ENCODE data around the gene REC114.

GRCh38 chr15:73460662-73461061, 17.7 kb downstream of the REC114 start:
- TF ChIP-seq CREM (CRISPR knock-in tag; IDR thresholded peaks at IDR 0.05) (no peak), ETV6 (CRISPR knock-in tag; IDR thresholded peaks at IDR 0.05) (no peak), JUN (CRISPR knock-in tag; IDR thresholded peaks at IDR 0.05) (no peak), SP1 (CRISPR knock-in tag; conservative IDR thresholded peaks at IDR 0.05) (no peak), SMAD3 (CRISPR knock-in tag; IDR thresholded peaks at IDR 0.05; ENCODE audit: borderline replicate concordance) (no peak), NFYB (CRISPR knock-in tag; conservative IDR thresholded peaks at IDR 0.05; ENCODE audit: low read depth) (no peak), IRF1 (CRISPR knock-in tag; IDR thresholded peaks at IDR 0.05) (no peak), E2F1 (CRISPR knock-in tag; IDR thresholded peaks at IDR 0.05) (no peak)
- TF ChIP-seq, protein P1, sequence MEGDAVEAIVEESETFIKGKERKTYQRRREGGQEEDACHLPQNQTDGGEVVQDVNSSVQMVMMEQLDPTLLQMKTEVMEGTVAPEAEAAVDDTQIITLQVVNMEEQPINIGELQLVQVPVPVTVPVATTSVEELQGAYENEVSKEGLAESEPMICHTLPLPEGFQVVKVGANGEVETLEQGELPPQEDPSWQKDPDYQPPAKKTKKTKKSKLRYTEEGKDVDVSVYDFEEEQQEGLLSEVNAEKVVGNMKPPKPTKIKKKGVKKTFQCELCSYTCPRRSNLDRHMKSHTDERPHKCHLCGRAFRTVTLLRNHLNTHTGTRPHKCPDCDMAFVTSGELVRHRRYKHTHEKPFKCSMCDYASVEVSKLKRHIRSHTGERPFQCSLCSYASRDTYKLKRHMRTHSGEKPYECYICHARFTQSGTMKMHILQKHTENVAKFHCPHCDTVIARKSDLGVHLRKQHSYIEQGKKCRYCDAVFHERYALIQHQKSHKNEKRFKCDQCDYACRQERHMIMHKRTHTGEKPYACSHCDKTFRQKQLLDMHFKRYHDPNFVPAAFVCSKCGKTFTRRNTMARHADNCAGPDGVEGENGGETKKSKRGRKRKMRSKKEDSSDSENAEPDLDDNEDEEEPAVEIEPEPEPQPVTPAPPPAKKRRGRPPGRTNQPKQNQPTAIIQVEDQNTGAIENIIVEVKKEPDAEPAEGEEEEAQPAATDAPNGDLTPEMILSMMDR (IDR thresholded peaks at IDR 0.05): no peak
